Upper lobe of right lung (tissue), 1 donor: ENCODE results near the gene FOXO3. TPM values are rescaled to one million over a fixed set of nuclear protein-coding genes. Genes with fewer than 3 reads are reported as not detected.

ENCODE experiments used
- ATAC-seq: fragments of 200-7000 bp; cut with Tn5 transposase; one replicate; pipeline ENCODE4 v1.9.1; 2020; ENCODE audit warnings: mild to moderate bottlenecking, moderate library complexity
- DNase-seq: peaks from one replicate; pipeline ENCODE4 v3.0.0-alpha.2; 2020
- H3K27ac ChIP-seq: fragments of 200-600 bp; one replicate; pipeline ENCODE4 v1.8.0; 2022
- H3K27me3 ChIP-seq: fragments of 200-600 bp; one replicate; pipeline ENCODE4 v1.8.0; 2022; ENCODE audit warnings: mild to moderate bottlenecking
- H3K36me3 ChIP-seq: fragments of 200-600 bp; one replicate; pipeline ENCODE4 v1.8.0; 2022
- H3K4me1 ChIP-seq: fragments of 200-600 bp; one replicate; pipeline ENCODE4 v1.8.0; 2022
- H3K4me3 ChIP-seq: fragments of 200-600 bp; one replicate; pipeline ENCODE4 v1.8.0; 2022; ENCODE audit warnings: mild to moderate bottlenecking
- H3K9me3 ChIP-seq: fragments of 200-600 bp; one replicate; pipeline ENCODE4 v1.8.0; 2022
- CTCF ChIP-seq: fragments of 200-600 bp; IDR thresholded peaks from one replicate; pipeline ENCODE4 v1.8.0; 2022; ENCODE audit warnings: antibody characterized with exemption
- intact Hi-C: fragments of 100-400 bp; cut with DNase I; formaldehyde crosslinking; loops from one replicate; pipeline ENCODE4 v1.11.0; 2022
- total RNA-seq: library from RNA; stranded (reverse); fragmentation: NEBNext Ultra II Directional; extraction: Animal tissue kit (Norgen Biotek cat#: 25700); gene quantifications from one replicate; pipeline ENCODE4 v1.2.1, GENCODE V29; 2021
- donor health status: DM: no; HTN: yes; CAD: no; lungs with severe emphysema.

Gene FOXO3
- total RNA-seq, 1 donor from 2014 or later: 73.6 TPM

- H3K4me1 ChIP-seq: peaks cover 42% of the 10 kb centered on the region
- H3K9me3 ChIP-seq: no peaks in the 10 kb centered on the region
- peak overlapping the region; percentile 99 for H3K27ac ChIP-seq
- TF ChIP-seq CTCF: no peak
- H3K27me3 ChIP-seq: no peaks in the 10 kb centered on the region
- no peak for ATAC-seq
- H3K4me3 ChIP-seq: peak overlapping the region; percentile 89
- peaks cover 7% of the 10 kb centered on the region for H3K36me3 ChIP-seq
- intact Hi-C loops: loop anchor here (10.0 kb wide), 1 partner anchor 113 kb away; no protein-coding TSS in a partner anchor
- DNase-seq: peak; percentile 71
Observed at GRCh38 chr6:108561742-108562502, 1.2 kb downstream of the FOXO3 start.

- TF ChIP-seq CTCF: no peak
- H3K4me3 ChIP-seq: peak overlapping the region; percentile 89
- peak; percentile 7 for ATAC-seq
- H3K9me3 ChIP-seq: no peaks in the 10 kb centered on the region
- H3K4me1 ChIP-seq: peaks cover 42% of the 10 kb centered on the region
- intact Hi-C loops: loop anchor here (10.0 kb wide), 1 partner anchor 112 kb away; no protein-coding TSS in a partner anchor
- peak; percentile 82 for DNase-seq
- peak overlapping the region; percentile 99 for H3K27ac ChIP-seq
- peaks cover 13% of the 10 kb centered on the region for H3K36me3 ChIP-seq
- no peaks in the 10 kb centered on the region for H3K27me3 ChIP-seq
Observed at GRCh38 chr6:108562503-108562993, 1.8 kb downstream of the FOXO3 start.

GRCh38 chr6:108563292-108563691, 2.6 kb downstream of the FOXO3 start:
- H3K27ac ChIP-seq: peak overlapping the region; percentile 99
- peak overlapping the region; percentile 89 for H3K4me3 ChIP-seq
- intact Hi-C loops: loop anchor here (10.0 kb wide), 1 partner anchor 112 kb away; no protein-coding TSS in a partner anchor
- H3K4me1 ChIP-seq: peaks cover 50% of the 10 kb centered on the region
- H3K36me3 ChIP-seq: peaks cover 16% of the 10 kb centered on the region
- no peaks in the 10 kb centered on the region for H3K27me3 ChIP-seq
- no peaks in the 10 kb centered on the region for H3K9me3 ChIP-seq
- DNase-seq (no peak), ATAC-seq (no peak)
- no peak for TF ChIP-seq CTCF

- peaks cover 58% of the 10 kb centered on the region for H3K4me1 ChIP-seq
- H3K9me3 ChIP-seq: no peaks in the 10 kb centered on the region
- H3K27me3 ChIP-seq: no peaks in the 10 kb centered on the region
- H3K4me3 ChIP-seq: peak overlapping the region; percentile 89
- DNase-seq (no peak), ATAC-seq (no peak)
- TF ChIP-seq CTCF: no peak
- H3K36me3 ChIP-seq: peaks cover 25% of the 10 kb centered on the region
- intact Hi-C loops: loop anchor here (10.0 kb wide), 1 partner anchor 111 kb away; no protein-coding TSS in a partner anchor
- H3K27ac ChIP-seq: peak overlapping the region; percentile 99
Observed at GRCh38 chr6:108564178-108564577, 3.5 kb downstream of the FOXO3 start.

- ATAC-seq: no peak
- peaks cover 35% of the 10 kb centered on the region for H3K36me3 ChIP-seq
- intact Hi-C loops: loop anchor here (10.0 kb wide), 1 partner anchor 110 kb away; no protein-coding TSS in a partner anchor
- DNase-seq: no peak
- H3K4me3 ChIP-seq: peak overlapping the region; percentile 89
- TF ChIP-seq CTCF: no peak
- H3K27ac ChIP-seq: peak overlapping the region; percentile 99
- H3K27me3 ChIP-seq: no peaks in the 10 kb centered on the region
- H3K4me1 ChIP-seq: peaks cover 69% of the 10 kb centered on the region
- H3K9me3 ChIP-seq: no peaks in the 10 kb centered on the region
Observed at GRCh38 chr6:108565091-108565766, 4.5 kb downstream of the FOXO3 start.
